Measurements from ENCODE around the gene MSMO1. TPM values are rescaled to one million over a fixed set of nuclear protein-coding genes. Genes with fewer than 3 reads are reported as not detected.

The MSMO1 gene
- total and polyA plus RNA-seq, 2 donors (not counting 1 experiment from before 2014, with no cell fraction given), result 7.3 to 30.8 TPM

- Histone ChIP-seq H3K27me3 (replicated peaks in 1 of 4; ENCODE audit: control extremely low read depth in 1 of 4, control insufficient read depth in 3 of 4, insufficient read depth in 4 of 4, low read length in 3 of 4) (peaks cover 0 to 4% (median 0%) of the 10 kb centered on the region in 4 experiments), H3K4me2 (replicated peaks; ENCODE audit: low read depth, low read length, poor library complexity, severe bottlenecking) (no peak overlapping the region), H3K4me3 (ENCODE audit: control extremely low read depth in 1 of 5, extremely low read depth in 1 of 5, insufficient read depth in 1 of 5, low read depth in 2 of 5, low read length in 4 of 5) (no peak overlapping the region), H3K36me3 (replicated peaks in 1 of 2; ENCODE audit: control extremely low read depth in 1 of 2, control insufficient read depth in 1 of 2, extremely low read depth in 1 of 2, insufficient read depth in 2 of 2, low read length in 1 of 2) (no peaks in the 10 kb centered on the region), H3K9me3 (ENCODE audit: control extremely low read depth in 1 of 3, control insufficient read depth in 2 of 3, insufficient read depth in 1 of 3, low read length in 2 of 3) (peaks cover 0 to 4% (median 0%) of the 10 kb centered on the region in 3 donors), H3K4me1 (ENCODE audit: control insufficient read depth in 2 of 2, insufficient read depth in 2 of 2, low read length in 2 of 2) (no peaks in the 10 kb centered on the region), H4K20me1 (ENCODE audit: control insufficient read depth, insufficient read depth, low read length, poor library complexity, severe bottlenecking) (no peaks in the 10 kb centered on the region), H3K9ac (ENCODE audit: low read length) (no peak overlapping the region), H2AFZ (ENCODE audit: insufficient read depth, low read depth, low read length, poor library complexity, severe bottlenecking) (no peak overlapping the region), H3K79me2 (ENCODE audit: control insufficient read depth, insufficient read depth, low read length) (no peaks in the 10 kb centered on the region), H3K27ac (ENCODE audit: low read length in 2 of 2) (no peak overlapping the region)
- Mint-ChIP-seq H3K4me3 (no peak overlapping the region), H3K27ac (no peak overlapping the region), H3K9me3 (ENCODE audit: insufficient read depth) (no peaks in the 10 kb centered on the region), H3K4me1 (no peaks in the 10 kb centered on the region), H3K27me3 (peaks cover 11% of the 10 kb centered on the region)
- intact Hi-C loops (cut with micrococcal nuclease), result no loop called here
- WGBS (ENCODE audit: insufficient coverage), result 89% methylated on average over 3 of the region's 5 CpGs
- DNase-seq (no peak), ATAC-seq (ENCODE audit: low read depth) (no peak)
- POLR2A ChIA-PET, result no interaction called here
- CTCF ChIA-PET, result no interaction called here
- TF ChIP-seq EZH2 (IDR thresholded peaks at IDR 0.05; ENCODE audit: borderline replicate concordance, insufficient read depth, low read depth, low read length, poor library complexity, severe bottlenecking), result no peak
- TF ChIP-seq CTCF (IDR thresholded peaks at IDR 0.05), result no peak
Measured at GRCh38 chr4:165369522-165369921, 42.1 kb downstream of the MSMO1 start.

DNA sequence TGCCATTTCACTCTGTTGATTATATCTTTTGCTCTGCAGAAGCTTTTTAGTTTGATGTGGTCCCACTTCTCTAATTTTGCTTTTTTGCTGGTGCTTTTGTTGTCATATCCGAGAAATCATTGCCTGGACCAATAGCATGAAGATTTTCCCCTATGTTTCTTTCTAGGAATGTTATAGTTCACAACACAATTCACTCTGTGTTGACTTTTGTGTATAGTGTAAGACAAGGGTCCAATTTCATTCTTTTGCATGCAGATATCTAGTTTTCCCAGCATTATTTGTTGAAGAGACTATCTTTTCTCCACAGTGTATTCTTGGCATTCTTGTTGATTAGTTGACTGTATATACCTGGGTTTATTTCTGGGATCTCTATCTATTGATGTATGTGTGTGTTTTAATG, 43.1 kb downstream of the MSMO1 start:
- Histone ChIP-seq H3K9ac (ENCODE audit: low read length) (no peak overlapping the region), H3K4me1 (ENCODE audit: control insufficient read depth in 2 of 2, insufficient read depth in 2 of 2, low read length in 2 of 2) (no peaks in the 10 kb centered on the region), H3K9me3 (ENCODE audit: control extremely low read depth in 1 of 3, control insufficient read depth in 2 of 3, insufficient read depth in 1 of 3, low read length in 2 of 3) (peaks cover 0 to 4% (median 0%) of the 10 kb centered on the region in 3 donors), H3K4me2 (replicated peaks; ENCODE audit: low read depth, low read length, poor library complexity, severe bottlenecking) (no peak overlapping the region), H3K36me3 (replicated peaks in 1 of 2; ENCODE audit: control extremely low read depth in 1 of 2, control insufficient read depth in 1 of 2, extremely low read depth in 1 of 2, insufficient read depth in 2 of 2, low read length in 1 of 2) (no peaks in the 10 kb centered on the region), H4K20me1 (ENCODE audit: control insufficient read depth, insufficient read depth, low read length, poor library complexity, severe bottlenecking) (no peaks in the 10 kb centered on the region), H3K27me3 (replicated peaks in 1 of 4; ENCODE audit: control extremely low read depth in 1 of 4, control insufficient read depth in 3 of 4, insufficient read depth in 4 of 4, low read length in 3 of 4) (peaks cover 0 to 6% (median 2%) of the 10 kb centered on the region in 4 experiments), H2AFZ (ENCODE audit: insufficient read depth, low read depth, low read length, poor library complexity, severe bottlenecking) (no peak overlapping the region), H3K27ac (ENCODE audit: low read length in 2 of 2) (no peak overlapping the region), H3K79me2 (ENCODE audit: control insufficient read depth, insufficient read depth, low read length) (no peaks in the 10 kb centered on the region), H3K4me3 (ENCODE audit: control extremely low read depth in 1 of 5, extremely low read depth in 1 of 5, insufficient read depth in 1 of 5, low read depth in 2 of 5, low read length in 4 of 5) (no peak overlapping the region)
- Mint-ChIP-seq H3K9me3 (ENCODE audit: insufficient read depth) (no peaks in the 10 kb centered on the region), H3K4me1 (no peaks in the 10 kb centered on the region), H3K27me3 (peaks cover 20% of the 10 kb centered on the region), H3K4me3 (no peak overlapping the region), H3K27ac (no peak overlapping the region)
- WGBS (ENCODE audit: insufficient coverage), result no CpG with 5 or more reads among the region's 1 CpG
- no peak for ATAC-seq (ENCODE audit: low read depth)
- POLR2A ChIA-PET, result no interaction called here
- intact Hi-C loops (cut with micrococcal nuclease), result no loop called here
- TF ChIP-seq CTCF (IDR thresholded peaks at IDR 0.05), result no peak
- no peak for TF ChIP-seq EZH2 (IDR thresholded peaks at IDR 0.05; ENCODE audit: borderline replicate concordance, insufficient read depth, low read depth, low read length, poor library complexity, severe bottlenecking)
- DNase-seq, result no peak
- CTCF ChIA-PET, result no interaction called here

Measured in B cell (primary cell).